ENCODE data around the gene PJA1. TPM values are rescaled to one million over a fixed set of nuclear protein-coding genes. Genes with fewer than 3 reads are reported as not detected.

Gene PJA1
- total RNA-seq, 6 experiments from 2014 or later: 13.3 to 18.9 (median 17.0) TPM

DNA sequence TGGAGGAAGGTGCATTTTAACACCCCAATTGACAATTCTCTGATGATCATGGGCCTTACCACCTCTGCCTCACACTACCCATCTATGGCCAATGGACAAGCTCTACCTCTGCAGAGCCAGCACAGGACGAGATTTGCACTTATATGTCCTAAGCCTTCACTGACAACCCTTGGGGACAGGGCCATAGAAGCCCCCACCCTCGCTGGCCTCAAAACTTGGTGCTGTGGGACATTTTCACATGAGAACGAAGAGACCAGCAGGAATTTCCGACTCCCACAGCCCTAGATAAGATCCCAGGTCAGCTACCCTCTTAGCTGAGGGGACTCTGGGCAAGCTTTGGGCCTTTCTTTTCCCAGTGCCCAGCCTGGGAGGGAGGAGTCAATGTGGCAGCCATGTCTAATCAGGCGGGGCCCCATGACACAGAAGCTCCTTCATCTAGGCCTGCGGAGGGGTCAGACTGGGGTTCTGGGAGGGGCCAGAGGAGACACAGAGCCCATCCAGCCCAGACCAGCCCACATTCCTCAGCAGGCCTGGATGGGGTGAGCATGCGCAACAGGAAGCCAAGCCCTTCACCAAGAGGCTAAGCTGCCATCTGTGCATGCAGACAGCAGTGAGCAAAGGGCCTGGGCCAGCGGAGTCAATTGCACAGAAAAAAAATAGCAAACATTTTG is 12.1 kb downstream of the PJA1 start:
- no peaks in the 10 kb centered on the region for H3K27me3 Mint-ChIP-seq (ENCODE audit: insufficient read depth)
- H3K4me3 Mint-ChIP-seq: no peak overlapping the region
- H3K4me1 Mint-ChIP-seq (ENCODE audit: low read depth): peaks cover 6% of the 10 kb centered on the region
- H3K27ac Mint-ChIP-seq: no peak overlapping the region
- no peaks in the 10 kb centered on the region for H3K36me3 Mint-ChIP-seq (ENCODE audit: low read depth)
- DNase-seq: no peak
- H3K9me3 Mint-ChIP-seq: no peaks in the 10 kb centered on the region
- no peak for TF ChIP-seq CTCF (IDR thresholded peaks at IDR 0.05)

DNA sequence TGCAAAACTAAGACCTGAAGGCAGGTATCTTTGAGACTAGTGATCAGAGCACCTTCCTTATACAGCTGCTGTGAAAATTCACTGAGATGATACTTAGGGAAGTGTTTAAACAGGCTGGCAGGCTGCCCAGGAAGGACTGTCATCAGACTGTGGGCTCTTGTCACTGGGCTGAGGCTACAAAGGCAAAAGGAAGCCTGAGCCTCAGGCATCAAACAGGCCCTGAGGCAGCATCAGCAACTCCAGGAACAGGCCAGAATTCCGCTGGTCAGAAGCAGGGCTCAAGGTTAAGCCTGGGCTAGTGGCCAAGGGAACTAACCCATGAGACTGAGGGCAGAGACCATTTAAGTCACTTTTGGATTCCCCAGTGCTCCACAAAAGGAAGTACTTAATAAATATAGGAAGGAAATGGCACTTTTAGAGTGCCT is 12.8 kb downstream of the PJA1 start:
- Mint-ChIP-seq H3K4me1 (ENCODE audit: low read depth) (peaks cover 6% of the 10 kb centered on the region), H3K9me3 (no peaks in the 10 kb centered on the region), H3K27me3 (ENCODE audit: insufficient read depth) (peaks cover 3% of the 10 kb centered on the region; the same call in 1 of the 2 replicates), H3K27ac (no peak overlapping the region), H3K4me3 (no peak overlapping the region), H3K36me3 (ENCODE audit: low read depth) (no peaks in the 10 kb centered on the region)
- no peak for TF ChIP-seq CTCF (IDR thresholded peaks at IDR 0.05)
- peak; percentile 31 for DNase-seq

- no peaks in the 10 kb centered on the region for H3K9me3 Mint-ChIP-seq
- no peak overlapping the region for H3K4me3 Mint-ChIP-seq
- TF ChIP-seq CTCF (IDR thresholded peaks at IDR 0.05): no peak
- peaks cover 6% of the 10 kb centered on the region for H3K4me1 Mint-ChIP-seq (ENCODE audit: low read depth)
- H3K27ac Mint-ChIP-seq: no peak overlapping the region
- H3K36me3 Mint-ChIP-seq (ENCODE audit: low read depth): no peaks in the 10 kb centered on the region
- no peak for DNase-seq
- peaks cover 3% of the 10 kb centered on the region; the same call in 1 of the 2 replicates for H3K27me3 Mint-ChIP-seq (ENCODE audit: insufficient read depth)
Observed at GRCh38 chrX:69151866-69152284, 13.4 kb downstream of the PJA1 start.

GRCh38 chrX:69150281-69150960 is 14.8 kb downstream of the PJA1 start:
- H3K27ac Mint-ChIP-seq: no peak overlapping the region
- H3K27me3 Mint-ChIP-seq (ENCODE audit: insufficient read depth): peaks cover 3% of the 10 kb centered on the region; the same call in 1 of the 2 replicates
- H3K4me3 Mint-ChIP-seq: no peak overlapping the region
- H3K9me3 Mint-ChIP-seq: no peaks in the 10 kb centered on the region
- no peaks in the 10 kb centered on the region for H3K36me3 Mint-ChIP-seq (ENCODE audit: low read depth)
- peaks cover 6% of the 10 kb centered on the region for H3K4me1 Mint-ChIP-seq (ENCODE audit: low read depth)
- no peak for DNase-seq
- TF ChIP-seq CTCF (IDR thresholded peaks at IDR 0.05): no peak

DNA sequence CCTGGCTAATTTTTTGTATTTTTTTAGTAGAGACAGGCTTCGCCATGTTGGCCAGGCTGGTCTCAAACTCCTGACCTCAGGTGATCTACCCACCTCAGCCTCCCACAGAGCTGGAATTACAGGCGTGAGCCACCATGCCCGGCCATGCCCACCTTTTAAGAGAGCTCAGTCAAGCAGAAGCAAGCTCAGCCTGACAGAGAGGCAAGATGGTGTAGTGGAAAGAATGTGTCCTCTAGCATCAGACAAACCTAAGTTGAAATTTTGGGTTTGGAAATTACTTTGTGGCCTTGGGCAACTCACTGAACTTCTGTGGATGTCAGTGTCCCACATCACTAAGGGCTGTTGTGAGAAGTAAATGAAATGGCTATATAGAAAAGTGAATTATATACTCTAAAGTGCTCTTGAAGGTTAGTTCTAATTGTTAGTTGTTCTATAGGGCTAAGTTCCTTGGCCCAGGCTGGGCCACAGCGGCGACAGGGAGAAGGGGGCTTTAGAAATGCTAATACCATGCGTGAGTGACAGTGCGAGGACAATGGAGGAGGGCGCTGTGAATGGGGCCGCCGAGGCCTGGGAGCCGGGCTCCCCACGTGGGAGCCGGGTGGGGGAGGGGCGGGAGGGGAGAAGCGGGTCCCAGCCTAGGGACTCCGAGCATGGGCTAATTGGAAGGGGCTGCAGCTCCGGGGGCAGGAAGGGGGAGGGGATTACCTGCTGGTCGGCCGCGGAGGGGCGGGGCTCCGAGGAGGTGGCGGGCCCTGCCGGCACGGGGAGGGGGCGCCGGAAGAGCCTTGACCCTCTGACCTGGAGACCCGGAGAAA is 15.6 kb downstream of the PJA1 start:
- Mint-ChIP-seq H3K36me3 (ENCODE audit: low read depth) (no peaks in the 10 kb centered on the region), H3K9me3 (no peaks in the 10 kb centered on the region), H3K4me3 (no peak overlapping the region), H3K27me3 (ENCODE audit: insufficient read depth) (peaks cover 5% of the 10 kb centered on the region; the same call in 1 of the 2 replicates), H3K4me1 (ENCODE audit: low read depth) (peaks cover 6% of the 10 kb centered on the region), H3K27ac (no peak overlapping the region)
- no peak for TF ChIP-seq CTCF (IDR thresholded peaks at IDR 0.05)
- no peak for DNase-seq

All from HFFc6 (cell line).